Neural cell (in vitro differentiated cells): ENCODE data around the gene RIN3. TPM values are rescaled to one million over a fixed set of nuclear protein-coding genes. Genes with fewer than 3 reads are reported as not detected.

ENCODE experiments used
- H2AFZ ChIP-seq: fragments of 200-600, 300-800 bp; sonication (generic), shearing (Covaris generic); 2 replicates; pipeline ENCODE4 v1.6.0; 2014; ENCODE audit warnings: low read depth, mild to moderate bottlenecking, antibody characterized with exemption, low read length, moderate library complexity
- H3F3A ChIP-seq: fragments of 200-600 bp; shearing (Covaris generic); 2 replicates; pipeline ENCODE4 v1.6.1; 2016; ENCODE audit warnings: mild to moderate bottlenecking, moderate library complexity, mixed read lengths, antibody characterized with exemption, low read length; ENCODE audit not compliant: insufficient read depth, poor library complexity, severe bottlenecking
- H3K27ac ChIP-seq: fragments of 200-600, 300-800 bp; sonication (generic), shearing (Covaris generic); 2 replicates; pipeline ENCODE4 v1.5.1; 2014; ENCODE audit warnings: mild to moderate bottlenecking, low read length, moderate library complexity
- H3K27me3 ChIP-seq: fragments of 300-800, 200-600 bp; sonication (generic), shearing (Covaris generic); 2 replicates; pipeline ENCODE4 v1.6.0; 2014; ENCODE audit warnings: mild to moderate bottlenecking, low read depth, low read length, moderate library complexity; ENCODE audit not compliant: insufficient read depth
- H3K36me3 ChIP-seq: fragments of 300-800, 200-600 bp; sonication (generic), shearing (Covaris generic); 2 replicates; pipeline ENCODE4 v1.5.1; 2014; ENCODE audit warnings: mild to moderate bottlenecking, antibody characterized with exemption, low read length, moderate library complexity; ENCODE audit not compliant: insufficient read depth
- H3K4me2 ChIP-seq: fragments of 300-800, 200-600 bp; sonication (generic), shearing (Covaris generic); 2 replicates; pipeline ENCODE4 v1.6.0; 2014; ENCODE audit warnings: mild to moderate bottlenecking, low read length
- H3K4me3 ChIP-seq: fragments of 300-800, 200-600 bp; sonication (generic), shearing (Covaris generic); 2 replicates; pipeline ENCODE4 v1.5.1; 2014; ENCODE audit warnings: mild to moderate bottlenecking, low read length, moderate library complexity
- H3K79me2 ChIP-seq: fragments of 200-600 bp; shearing (Covaris generic); replicated peaks from 2 replicates; pipeline ENCODE4 v1.6.0; 2014; ENCODE audit warnings: mild to moderate bottlenecking, low read length, moderate library complexity; ENCODE audit not compliant: insufficient read depth
- H3K9ac ChIP-seq: fragments of 300-800, 200-600 bp; sonication (generic), shearing (Covaris generic); 2 replicates; pipeline ENCODE4 v1.6.1; 2016; ENCODE audit warnings: mild to moderate bottlenecking, low read length, mixed read lengths
- H3K9me2 ChIP-seq: fragments of 200-600 bp; shearing (Covaris generic); 2 replicates; pipeline ENCODE4 v1.6.1; 2016; ENCODE audit warnings: mild to moderate bottlenecking, low read length, mixed read lengths; ENCODE audit not compliant: insufficient read depth
- H3K9me3 ChIP-seq: fragments of 200-600, 300-800 bp; sonication (generic), shearing (Covaris generic); 2 replicates; pipeline ENCODE4 v1.6.1; 2016; ENCODE audit warnings: mild to moderate bottlenecking, mixed run types, low read length, moderate library complexity, mixed read lengths
- H4K20me1 ChIP-seq: fragments of 200-600 bp; shearing (Covaris generic); 2 replicates; pipeline ENCODE4 v1.6.1; 2016; ENCODE audit warnings: mild to moderate bottlenecking, mixed run types; ENCODE audit not compliant: insufficient read depth
- CTCF ChIP-seq: fragments of 450-650 bp; IDR thresholded peaks from 2 replicates; pipeline ENCODE4 v1.5.1; 2014; ENCODE audit warnings: antibody characterized with exemption, mild to moderate bottlenecking, moderate library complexity; ENCODE audit not compliant: poor library complexity, severe bottlenecking
- EP300 ChIP-seq: fragments of 450-650 bp; conservative IDR thresholded peaks from 2 replicates; pipeline ENCODE4 v1.6.1; 2014; ENCODE audit warnings: antibody characterized with exemption, mild to moderate bottlenecking, moderate library complexity; ENCODE audit not compliant: poor library complexity, severe bottlenecking
- EZH2 ChIP-seq: fragments of 200-600, 300-800 bp; shearing (Covaris generic), sonication (generic); IDR thresholded peaks from 2 replicates; pipeline ENCODE4 v1.6.1; 2014; ENCODE audit warnings: antibody characterized with exemption, low read length, borderline replicate concordance, mild to moderate bottlenecking; ENCODE audit not compliant: insufficient read depth, poor library complexity, severe bottlenecking
- MXI1 ChIP-seq: fragments of 450-650 bp; conservative IDR thresholded peaks from 2 replicates; pipeline ENCODE4 v1.6.1; 2014; ENCODE audit warnings: antibody characterized with exemption, mild to moderate bottlenecking; ENCODE audit not compliant: poor library complexity, severe bottlenecking
- POLR2AphosphoS5 ChIP-seq: IDR thresholded peaks from 2 replicates; pipeline ENCODE4 v1.6.1; 2012
- RAD21 ChIP-seq: fragments of 450-650 bp; conservative IDR thresholded peaks from 2 replicates; pipeline ENCODE4 v1.6.1; 2014; ENCODE audit warnings: antibody characterized with exemption, mild to moderate bottlenecking, moderate library complexity
- SMC3 ChIP-seq: fragments of 450-650 bp; conservative IDR thresholded peaks from 2 replicates; pipeline ENCODE4 v1.6.1; 2014; ENCODE audit warnings: antibody characterized with exemption, mild to moderate bottlenecking, moderate library complexity; ENCODE audit not compliant: poor library complexity
- TAF1 ChIP-seq: IDR thresholded peaks from 2 replicates; pipeline ENCODE4 v1.6.1; 2012; ENCODE audit warnings: low read depth
- polyA plus RNA-seq: library from polyadenylated mRNA; depleted of rRNA; stranded (reverse); fragments of >200 nt; gene quantifications from 2 replicates; pipeline ENCODE4 v1.2.3, GENCODE V29; 2014
- TF ChIP-seq, protein P1 (sequence below): IDR thresholded peaks from 2 replicates; pipeline ENCODE4 v1.6.1; 2012; ENCODE audit warnings: borderline replicate concordance

RIN3 gene
- polyA plus RNA-seq, 1 donor from 2014 or later, result not detected

GRCh38 chr14:92677955-92678354 lies 164.4 kb downstream of the RIN3 start:
- H3K4me3 ChIP-seq, result no peak overlapping the region
- no peaks in the 10 kb centered on the region for H3K9me3 ChIP-seq
- H3K27me3 ChIP-seq, result no peaks in the 10 kb centered on the region
- H3K9ac ChIP-seq, result no peak overlapping the region
- H3F3A ChIP-seq, result no peaks in the 10 kb centered on the region
- H2AFZ ChIP-seq, result no peak overlapping the region
- H4K20me1 ChIP-seq, result no peaks in the 10 kb centered on the region
- no peaks in the 10 kb centered on the region for H3K9me2 ChIP-seq
- H3K79me2 ChIP-seq, result no peaks in the 10 kb centered on the region
- no peak overlapping the region for H3K4me2 ChIP-seq
- TF ChIP-seq POLR2AphosphoS5, result no peak
- no peak for TF ChIP-seq EZH2
- no peak for TF ChIP-seq MXI1
- H3K27ac ChIP-seq, result no peak overlapping the region
- no peaks in the 10 kb centered on the region for H3K36me3 ChIP-seq

DNA sequence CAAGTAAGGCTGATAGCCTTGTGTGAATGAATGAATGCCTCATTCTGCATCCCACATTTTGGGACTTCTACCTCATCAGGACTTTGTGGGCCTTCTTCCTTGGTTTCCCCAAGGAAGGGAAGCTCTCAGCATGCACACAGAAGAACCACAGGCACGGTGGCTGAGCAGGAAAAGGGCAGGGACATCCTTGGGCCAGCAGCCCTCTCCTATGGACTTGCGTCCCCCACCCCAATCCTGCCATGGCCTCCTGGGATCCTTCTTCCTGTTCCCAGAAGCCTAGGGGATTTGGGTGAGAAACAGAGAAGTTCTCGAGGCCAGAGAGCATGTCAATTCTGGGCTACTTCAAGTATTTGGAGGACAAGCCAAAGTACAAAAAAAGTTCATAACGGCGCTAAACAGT lies 165.2 kb downstream of the RIN3 start:
- Histone ChIP-seq H2AFZ (no peak overlapping the region), H3F3A (no peaks in the 10 kb centered on the region), H4K20me1 (no peaks in the 10 kb centered on the region), H3K27ac (no peak overlapping the region), H3K9ac (no peak overlapping the region), H3K4me3 (no peak overlapping the region), H3K9me3 (no peaks in the 10 kb centered on the region), H3K27me3 (no peaks in the 10 kb centered on the region), H3K9me2 (no peaks in the 10 kb centered on the region), H3K79me2 (no peaks in the 10 kb centered on the region), H3K36me3 (no peaks in the 10 kb centered on the region), H3K4me2 (no peak overlapping the region)
- no peak for TF ChIP-seq TAF1
- no peak for TF ChIP-seq EZH2
- TF ChIP-seq, protein P1, sequence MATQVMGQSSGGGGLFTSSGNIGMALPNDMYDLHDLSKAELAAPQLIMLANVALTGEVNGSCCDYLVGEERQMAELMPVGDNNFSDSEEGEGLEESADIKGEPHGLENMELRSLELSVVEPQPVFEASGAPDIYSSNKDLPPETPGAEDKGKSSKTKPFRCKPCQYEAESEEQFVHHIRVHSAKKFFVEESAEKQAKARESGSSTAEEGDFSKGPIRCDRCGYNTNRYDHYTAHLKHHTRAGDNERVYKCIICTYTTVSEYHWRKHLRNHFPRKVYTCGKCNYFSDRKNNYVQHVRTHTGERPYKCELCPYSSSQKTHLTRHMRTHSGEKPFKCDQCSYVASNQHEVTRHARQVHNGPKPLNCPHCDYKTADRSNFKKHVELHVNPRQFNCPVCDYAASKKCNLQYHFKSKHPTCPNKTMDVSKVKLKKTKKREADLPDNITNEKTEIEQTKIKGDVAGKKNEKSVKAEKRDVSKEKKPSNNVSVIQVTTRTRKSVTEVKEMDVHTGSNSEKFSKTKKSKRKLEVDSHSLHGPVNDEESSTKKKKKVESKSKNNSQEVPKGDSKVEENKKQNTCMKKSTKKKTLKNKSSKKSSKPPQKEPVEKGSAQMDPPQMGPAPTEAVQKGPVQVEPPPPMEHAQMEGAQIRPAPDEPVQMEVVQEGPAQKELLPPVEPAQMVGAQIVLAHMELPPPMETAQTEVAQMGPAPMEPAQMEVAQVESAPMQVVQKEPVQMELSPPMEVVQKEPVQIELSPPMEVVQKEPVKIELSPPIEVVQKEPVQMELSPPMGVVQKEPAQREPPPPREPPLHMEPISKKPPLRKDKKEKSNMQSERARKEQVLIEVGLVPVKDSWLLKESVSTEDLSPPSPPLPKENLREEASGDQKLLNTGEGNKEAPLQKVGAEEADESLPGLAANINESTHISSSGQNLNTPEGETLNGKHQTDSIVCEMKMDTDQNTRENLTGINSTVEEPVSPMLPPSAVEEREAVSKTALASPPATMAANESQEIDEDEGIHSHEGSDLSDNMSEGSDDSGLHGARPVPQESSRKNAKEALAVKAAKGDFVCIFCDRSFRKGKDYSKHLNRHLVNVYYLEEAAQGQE, result no peak
- no peak for TF ChIP-seq RAD21
- TF ChIP-seq SMC3, result no peak
- no peak for TF ChIP-seq CTCF
- TF ChIP-seq POLR2AphosphoS5, result no peak
- no peak for TF ChIP-seq EP300
- TF ChIP-seq MXI1, result no peak

- no peaks in the 10 kb centered on the region for H3K9me3 ChIP-seq
- H3K4me2 ChIP-seq, result no peak overlapping the region
- no peaks in the 10 kb centered on the region for H3F3A ChIP-seq
- H3K4me3 ChIP-seq, result no peak overlapping the region
- no peaks in the 10 kb centered on the region for H3K9me2 ChIP-seq
- H3K36me3 ChIP-seq, result no peaks in the 10 kb centered on the region
- no peaks in the 10 kb centered on the region for H4K20me1 ChIP-seq
- TF ChIP-seq RAD21 (no peak), MXI1 (no peak), EZH2 (no peak), TAF1 (no peak), SMC3 (no peak), POLR2AphosphoS5 (no peak), EP300 (no peak), CTCF (no peak)
- TF ChIP-seq, protein P1, result no peak
- no peak overlapping the region for H2AFZ ChIP-seq
- no peaks in the 10 kb centered on the region for H3K27me3 ChIP-seq
- no peak overlapping the region for H3K27ac ChIP-seq
- no peaks in the 10 kb centered on the region for H3K79me2 ChIP-seq
- no peak overlapping the region for H3K9ac ChIP-seq
Measured at GRCh38 chr14:92679246-92679645, 165.7 kb downstream of the RIN3 start.
